Fibroblast of skin of scalp (primary cell): Measurements from ENCODE around the gene TUBA4A.

Experiments used
- DNase-seq: peaks from one replicate; pipeline ENCODE4 v3.0.0-alpha.2; 2013

The TUBA4A gene

GRCh38 chr2:219286436-219287115 lies 32.9 kb upstream of the TUBA4A start:
- DNase-seq = no peak

GRCh38 chr2:219285894-219286425 lies 32.2 kb upstream of the TUBA4A start:
- DNase-seq = peak; percentile 78

GRCh38 chr2:219285373-219285735 lies 31.6 kb upstream of the TUBA4A start:
- no peak for DNase-seq

GRCh38 chr2:219284501-219285372 lies 31.0 kb upstream of the TUBA4A start:
- no peak for DNase-seq

- no peak for DNase-seq
These were observed 29.3 kb upstream of the TUBA4A start for GRCh38 chr2:219282943-219283581.

GRCh38 chr2:219282375-219282774 lies 28.7 kb upstream of the TUBA4A start:
- no peak for DNase-seq

GRCh38 chr2:219281588-219281987 lies 27.9 kb upstream of the TUBA4A start:
- no peak for DNase-seq

GRCh38 chr2:219280651-219281050 lies 26.9 kb upstream of the TUBA4A start:
- no peak for DNase-seq

GRCh38 chr2:219279916-219280516 lies 26.3 kb upstream of the TUBA4A start:
- no peak for DNase-seq

GRCh38 chr2:219279151-219279915 lies 25.6 kb upstream of the TUBA4A start, which contains the start of gene DNAJB2:
TSS of gene DNAJB2 (plus strand) at chr2:219279366. CDS start at chr2:219279834, 468 bp downstream.
- DNase-seq = peak; percentile 99

- DNase-seq = no peak
These were observed 25.0 kb upstream of the TUBA4A start for GRCh38 chr2:219278655-219279150.

- DNase-seq = peak; percentile 88
These were observed 24.3 kb upstream of the TUBA4A start for GRCh38 chr2:219277703-219278654.

GRCh38 chr2:219274361-219274921 lies 20.7 kb upstream of the TUBA4A start:
- peak; percentile 91 for DNase-seq

GRCh38 chr2:219273937-219274336 lies 20.2 kb upstream of the TUBA4A start:
- DNase-seq = no peak

- no peak for DNase-seq
These were observed 19.3 kb upstream of the TUBA4A start for GRCh38 chr2:219272995-219273394.

- no peak for DNase-seq
These were observed 18.6 kb upstream of the TUBA4A start for GRCh38 chr2:219272356-219272755.

- no peak for DNase-seq
These were observed 17.3 kb upstream of the TUBA4A start for GRCh38 chr2:219271021-219271420.

- DNase-seq = no peak
These were observed 16.3 kb upstream of the TUBA4A start for GRCh38 chr2:219270055-219270372.

- no peak for DNase-seq
These were observed 15.8 kb upstream of the TUBA4A start for GRCh38 chr2:219269362-219270054.

GRCh38 chr2:219268294-219268693 lies 14.6 kb upstream of the TUBA4A start:
- DNase-seq = no peak
